ENCODE data around the gene AMIGO2.
A peak's percentile ranks its signal among the peaks of the same experiment; 100 is the strongest.

AMIGO2 gene

GRCh38 chr12:47033789-47034555 lies 45.8 kb downstream of the AMIGO2 start:
- no peak overlapping the region for H3K27ac ChIP-seq
- H3K9ac ChIP-seq = no peak overlapping the region
- H3K4me2 ChIP-seq = no peak overlapping the region

GRCh38 chr12:47033081-47033480 lies 46.7 kb downstream of the AMIGO2 start:
- Histone ChIP-seq H3K27ac (no peak overlapping the region), H3K4me2 (peak overlapping the region in 1 of 11 experiments; percentile 21; a peak in 1 of 22 replicates), H3K4me1 (peaks cover 0 to 11% (median 0%) of the 10 kb centered on the region in 10 experiments; a peak in 3 of 20 replicates), H3K27me3 (no peaks in the 10 kb centered on the region), H3K4me3 (no peak overlapping the region), H3K9ac (no peak overlapping the region), H4K20me1 (no peaks in the 10 kb centered on the region), H3K9me3 (replicated peaks in 1 of 11) (no peaks in the 10 kb centered on the region), H3K36me3 (no peaks in the 10 kb centered on the region)
- TF ChIP-seq Cebpa-rat (IDR thresholded peaks at IDR 0.05) = no peak

More at GRCh38 chr12:47033789-47034555, 45.8 kb downstream of the AMIGO2 start:
- Histone ChIP-seq H3K36me3 (no peaks in the 10 kb centered on the region), H4K20me1 (no peaks in the 10 kb centered on the region), H3K4me1 (peaks cover 0 to 16% (median 0%) of the 10 kb centered on the region in 10 experiments; a peak in 3 of 20 replicates), H3K9me3 (replicated peaks in 1 of 11) (no peaks in the 10 kb centered on the region), H3K27me3 (no peaks in the 10 kb centered on the region), H3K4me3 (no peak overlapping the region)
- TF ChIP-seq Cebpa-rat (IDR thresholded peaks at IDR 0.05) = no peak

- peak overlapping the region in 1 of 11 experiments; percentile 21; a peak in 1 of 22 replicates for H3K4me2 ChIP-seq
- TF ChIP-seq Cebpa-rat (IDR thresholded peaks at IDR 0.05) = no peak
- no peaks in the 10 kb centered on the region for H3K27me3 ChIP-seq
- peaks cover 0 to 8% (median 0%) of the 10 kb centered on the region in 10 experiments; a peak in 1 of 20 replicates for H3K4me1 ChIP-seq
- H4K20me1 ChIP-seq = no peaks in the 10 kb centered on the region
- no peak overlapping the region for H3K9ac ChIP-seq
- H3K27ac ChIP-seq = no peak overlapping the region
- no peaks in the 10 kb centered on the region for H3K36me3 ChIP-seq
- no peaks in the 10 kb centered on the region for H3K9me3 ChIP-seq (replicated peaks in 1 of 11)
- no peak overlapping the region for H3K4me3 ChIP-seq
Observed at GRCh38 chr12:47032644-47033043, 47.1 kb downstream of the AMIGO2 start.

GRCh38 chr12:47029903-47030302 lies 49.9 kb downstream of the AMIGO2 start:
- Histone ChIP-seq H3K36me3 (no peaks in the 10 kb centered on the region), H3K27me3 (no peaks in the 10 kb centered on the region), H3K9me3 (replicated peaks in 1 of 11) (no peaks in the 10 kb centered on the region), H3K27ac (no peak overlapping the region), H3K4me1 (peaks cover 0 to 8% (median 0%) of the 10 kb centered on the region in 10 experiments; a peak in 1 of 20 replicates), H4K20me1 (no peaks in the 10 kb centered on the region), H3K4me3 (no peak overlapping the region), H3K4me2 (no peak overlapping the region), H3K9ac (no peak overlapping the region)
- no peak for TF ChIP-seq Cebpa-rat (IDR thresholded peaks at IDR 0.05)

- Histone ChIP-seq H3K4me1 (peaks cover 0 to 8% (median 0%) of the 10 kb centered on the region in 10 experiments; a peak in 1 of 20 replicates), H4K20me1 (no peaks in the 10 kb centered on the region), H3K27me3 (no peaks in the 10 kb centered on the region), H3K9ac (no peak overlapping the region), H3K27ac (no peak overlapping the region), H3K4me3 (no peak overlapping the region), H3K9me3 (replicated peaks in 1 of 11) (no peaks in the 10 kb centered on the region), H3K4me2 (no peak overlapping the region), H3K36me3 (no peaks in the 10 kb centered on the region)
- no peak for TF ChIP-seq Cebpa-rat (IDR thresholded peaks at IDR 0.05)
Observed at GRCh38 chr12:47028981-47029708, 50.6 kb downstream of the AMIGO2 start.

- Histone ChIP-seq H3K4me1 (peaks cover 0 to 6% (median 0%) of the 10 kb centered on the region in 10 experiments; a peak in 1 of 20 replicates), H3K9me3 (replicated peaks in 1 of 11) (no peaks in the 10 kb centered on the region)
Observed at GRCh38 chr12:47028186-47028585, 51.6 kb downstream of the AMIGO2 start.

More at GRCh38 chr12:47028186-47028585, 51.6 kb downstream of the AMIGO2 start:
- Histone ChIP-seq H3K27ac (no peak overlapping the region), H3K4me3 (no peak overlapping the region), H3K4me2 (no peak overlapping the region), H3K9ac (no peak overlapping the region), H3K36me3 (no peaks in the 10 kb centered on the region), H4K20me1 (no peaks in the 10 kb centered on the region), H3K27me3 (no peaks in the 10 kb centered on the region)
- TF ChIP-seq Cebpa-rat (IDR thresholded peaks at IDR 0.05) = no peak

Data from BLaER1 treated with 17β-estradiol and CSF1 and Interleukin-3, amounts not matched to agents 10 nM and 100 nM (cell line).